Measurements from ENCODE around the gene FBXO9.

DNA sequence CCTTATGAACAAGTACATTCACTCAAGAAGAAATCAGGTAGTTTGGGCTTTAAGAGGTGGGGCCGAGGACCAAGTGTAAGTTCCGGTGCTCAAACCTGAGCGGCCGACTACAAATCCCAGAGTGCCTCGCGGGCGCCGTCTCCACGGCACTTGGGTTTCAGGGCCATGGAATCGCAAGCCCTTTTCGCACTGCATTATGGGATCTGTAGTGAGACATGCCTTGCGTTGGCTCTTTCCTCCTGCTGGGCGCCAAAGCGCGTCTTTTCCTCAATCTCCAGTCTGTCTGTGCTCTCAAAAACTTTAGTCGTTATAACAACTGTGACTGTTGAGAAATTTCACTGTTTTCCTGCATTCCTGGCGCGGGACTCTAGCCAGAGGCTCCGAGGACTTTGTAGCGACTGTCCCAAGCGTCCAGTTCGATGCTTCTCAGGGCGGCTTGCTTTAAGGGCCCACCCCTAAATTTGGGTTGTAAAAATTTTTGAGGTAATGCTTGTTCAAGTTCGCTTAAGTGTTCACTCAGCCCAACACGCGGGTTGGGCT, 408 bp upstream of the FBXO9 start:
- peak in 1 of 2 donors; percentile 23 for TF ChIP-seq POLR2A (IDR thresholded peaks at IDR 0.05)
- TF ChIP-seq, protein P1, sequence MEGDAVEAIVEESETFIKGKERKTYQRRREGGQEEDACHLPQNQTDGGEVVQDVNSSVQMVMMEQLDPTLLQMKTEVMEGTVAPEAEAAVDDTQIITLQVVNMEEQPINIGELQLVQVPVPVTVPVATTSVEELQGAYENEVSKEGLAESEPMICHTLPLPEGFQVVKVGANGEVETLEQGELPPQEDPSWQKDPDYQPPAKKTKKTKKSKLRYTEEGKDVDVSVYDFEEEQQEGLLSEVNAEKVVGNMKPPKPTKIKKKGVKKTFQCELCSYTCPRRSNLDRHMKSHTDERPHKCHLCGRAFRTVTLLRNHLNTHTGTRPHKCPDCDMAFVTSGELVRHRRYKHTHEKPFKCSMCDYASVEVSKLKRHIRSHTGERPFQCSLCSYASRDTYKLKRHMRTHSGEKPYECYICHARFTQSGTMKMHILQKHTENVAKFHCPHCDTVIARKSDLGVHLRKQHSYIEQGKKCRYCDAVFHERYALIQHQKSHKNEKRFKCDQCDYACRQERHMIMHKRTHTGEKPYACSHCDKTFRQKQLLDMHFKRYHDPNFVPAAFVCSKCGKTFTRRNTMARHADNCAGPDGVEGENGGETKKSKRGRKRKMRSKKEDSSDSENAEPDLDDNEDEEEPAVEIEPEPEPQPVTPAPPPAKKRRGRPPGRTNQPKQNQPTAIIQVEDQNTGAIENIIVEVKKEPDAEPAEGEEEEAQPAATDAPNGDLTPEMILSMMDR (IDR thresholded peaks at IDR 0.05), result peak in 4 of 5 experiments; percentile 9 to 46 (median 18)
- peak; percentile 35 to 86 for TF ChIP-seq EP300 (IDR thresholded peaks at IDR 0.05)

Measured in tibial nerve (tissue), 4 donors.